22Rv1 (cell line): ENCODE results near the gene SHISA8.

Experiments
- H3K27ac ChIP-seq: fragments of 450-650 bp; 2 replicates; pipeline ENCODE4 v1.5.1; 2017
- CTCF ChIP-seq: fragments of 450-650 bp; IDR thresholded peaks from 2 replicates; pipeline ENCODE4 v1.5.1; 2017; ENCODE audit warnings: mild to moderate bottlenecking
- ZFX ChIP-seq: fragments of 450-650 bp; IDR thresholded peaks from 2 replicates; pipeline ENCODE4 v1.6.1; 2017; ENCODE audit warnings: antibody characterized with exemption, borderline replicate concordance

Gene SHISA8

DNA sequence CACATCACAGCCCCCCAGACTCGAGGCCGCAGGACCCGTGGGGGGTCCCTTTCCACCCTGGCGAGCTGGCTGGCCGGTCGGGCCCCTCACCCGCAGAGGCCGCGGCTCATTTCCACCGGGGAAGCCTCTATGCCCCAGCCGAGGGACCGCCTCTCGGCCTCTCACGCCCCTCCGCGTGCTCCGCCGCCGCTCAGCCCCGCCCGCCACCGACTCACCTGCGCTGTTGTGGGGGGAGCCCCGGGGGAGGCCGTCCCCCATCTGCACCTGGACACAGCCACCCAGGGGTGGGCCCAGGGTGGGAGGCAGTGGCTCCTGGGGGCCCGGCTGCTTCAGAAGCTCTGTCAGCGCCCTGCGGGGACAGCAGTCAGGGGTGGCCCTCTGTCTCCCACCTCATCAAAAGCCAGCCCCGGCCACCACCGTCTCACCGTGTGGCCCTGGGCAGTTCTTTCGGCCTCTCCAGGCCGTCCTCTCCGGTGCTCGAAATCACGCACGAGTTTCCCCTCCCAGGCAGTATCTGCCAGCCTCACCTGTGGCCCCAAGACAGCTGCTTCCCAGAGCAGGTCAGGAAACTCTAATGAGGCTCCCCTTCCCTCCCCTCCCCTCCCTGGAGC lies 3.8 kb downstream of the SHISA8 start:
- TF ChIP-seq ZFX: no peak
- no peak for TF ChIP-seq CTCF
- H3K27ac ChIP-seq: no peak overlapping the region

DNA sequence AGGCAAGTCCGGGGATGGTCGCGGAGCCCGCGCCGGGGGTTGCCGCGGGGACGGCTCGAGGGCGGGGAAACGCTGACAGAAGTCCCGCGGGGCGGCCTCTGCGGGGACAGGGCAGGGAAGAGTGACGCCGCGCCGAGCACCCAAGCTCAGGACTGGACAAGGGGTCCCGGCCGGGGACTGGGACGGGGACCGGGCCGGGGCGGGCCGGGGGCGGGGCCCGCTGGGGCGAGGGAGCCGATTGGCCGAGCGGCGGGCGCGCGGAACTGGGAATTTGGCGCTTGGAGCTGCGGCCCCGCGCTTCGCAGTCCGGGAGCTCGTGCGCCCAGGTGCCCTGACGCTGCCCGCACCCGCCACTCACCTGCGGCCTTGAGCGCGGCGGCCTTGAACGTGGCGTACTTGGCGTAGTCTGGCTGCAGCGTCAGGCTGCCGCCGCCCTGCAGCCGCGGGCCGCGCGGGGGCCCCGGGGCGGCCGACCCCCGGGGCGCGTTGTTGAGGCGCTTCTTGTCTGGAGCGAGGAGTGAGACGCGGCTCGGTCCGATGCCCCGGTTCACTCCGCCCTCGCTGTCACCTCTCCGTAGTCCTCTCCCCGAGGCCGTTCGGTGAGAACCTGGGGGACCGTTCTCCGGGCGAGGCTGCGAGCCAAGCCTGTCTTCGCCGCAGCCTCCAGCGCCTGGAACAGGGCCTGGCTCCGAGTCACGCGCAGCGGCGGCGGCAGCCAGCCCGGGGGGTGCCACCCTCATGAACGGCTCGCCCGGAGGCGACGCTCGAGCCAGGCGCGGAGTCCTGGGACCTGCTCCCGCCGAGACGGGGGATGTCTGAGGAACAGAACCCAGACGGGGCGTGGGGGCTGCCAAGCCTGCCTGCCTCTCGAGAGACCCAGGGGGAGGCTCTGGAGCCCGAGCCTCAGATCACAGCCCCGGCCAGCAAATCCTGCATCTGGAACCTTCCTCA lies 4.5 kb downstream of the SHISA8 start:
- no peak for TF ChIP-seq ZFX
- no peak for TF ChIP-seq CTCF
- H3K27ac ChIP-seq: no peak overlapping the region

GRCh38 chr22:41909310-41910049 lies 5.4 kb downstream of the SHISA8 start:
- TF ChIP-seq ZFX: no peak
- no peak for TF ChIP-seq CTCF
- H3K27ac ChIP-seq: no peak overlapping the region

DNA sequence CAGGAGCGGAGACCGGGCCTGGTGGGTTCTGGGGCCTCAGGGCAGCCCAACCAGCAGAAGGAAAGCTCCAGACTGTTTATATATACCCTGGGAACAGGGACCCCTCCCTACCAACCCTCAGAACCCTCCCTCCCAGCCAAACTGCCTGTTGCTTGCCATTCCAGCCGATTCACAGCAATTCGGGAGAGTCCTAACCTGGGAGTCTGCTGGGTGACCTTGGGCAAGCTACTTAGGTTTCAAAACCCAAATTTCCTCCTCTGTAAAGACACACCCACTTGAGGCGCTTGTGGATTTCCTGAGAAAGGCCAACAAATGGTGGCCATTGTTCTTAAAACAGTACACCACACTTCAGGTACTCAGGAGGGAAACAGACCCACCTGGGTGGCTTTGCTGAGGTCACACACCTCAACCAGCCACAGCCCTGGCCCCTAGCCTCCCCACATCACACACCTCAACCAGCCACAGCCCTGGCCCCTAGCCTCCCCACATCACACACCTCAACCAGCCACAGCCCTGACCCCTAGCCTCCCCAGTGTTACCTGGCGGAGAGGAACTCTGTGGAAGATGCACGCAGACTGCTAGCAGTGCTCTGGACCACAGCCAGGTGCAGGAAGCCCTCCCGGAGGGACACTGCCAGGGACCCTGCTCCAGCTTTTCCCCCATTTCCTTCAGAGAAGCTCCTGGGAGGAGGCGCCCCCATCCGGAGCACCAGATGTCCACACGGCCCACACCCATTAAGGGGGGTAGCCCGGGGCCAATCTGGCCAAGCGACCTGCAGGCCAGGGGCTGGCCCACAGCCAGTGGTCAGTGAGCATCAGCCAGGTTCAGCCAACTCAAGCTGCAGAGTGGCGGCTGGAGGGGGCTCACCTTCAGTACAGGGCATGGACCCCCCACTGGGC lies 6.2 kb downstream of the SHISA8 start:
- TF ChIP-seq CTCF: no peak
- no peak for TF ChIP-seq ZFX
- H3K27ac ChIP-seq: peak overlapping the region; percentile 44

- TF ChIP-seq CTCF (no peak), ZFX (no peak)
- H3K27ac ChIP-seq: peak overlapping the region; percentile 44
These were observed 7.2 kb downstream of the SHISA8 start for GRCh38 chr22:41907436-41908401.

DNA sequence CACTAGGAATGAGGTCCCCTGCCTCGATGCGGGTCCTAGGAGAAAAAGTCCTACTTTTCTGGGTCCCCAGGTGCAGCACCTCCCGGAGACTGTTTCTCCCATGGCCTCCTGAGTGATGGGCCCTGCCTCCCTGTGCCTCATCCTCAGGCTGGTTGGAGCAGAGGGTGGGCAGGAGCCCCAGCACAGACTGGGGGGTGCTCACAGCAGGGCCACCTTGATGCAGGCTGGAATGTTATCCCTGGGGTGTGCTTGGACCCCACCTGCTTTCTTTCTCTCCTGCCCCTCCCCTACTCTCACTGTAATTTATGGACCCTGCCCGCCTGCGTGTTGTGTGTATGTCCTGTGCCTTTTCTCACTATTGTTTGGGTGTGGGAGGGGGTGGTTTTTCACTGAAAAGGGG lies 8.1 kb downstream of the SHISA8 start:
- H3K27ac ChIP-seq: no peak overlapping the region
- TF ChIP-seq CTCF (no peak), ZFX (no peak)
